HepG2 (cell line): ENCODE results near the gene JAK2.

Experiments used
- ATF3 ChIP-seq: sonication (generic); formaldehyde crosslinking; IDR thresholded peaks from 2 replicates; pipeline ENCODE4 v1.4.0; 2020; ENCODE audit warnings: missing genetic modification reagents
- BCLAF1 ChIP-seq: fragments of 450-650 bp; IDR thresholded peaks from 2 replicates; pipeline ENCODE4 v1.6.1; 2017; ENCODE audit warnings: mild to moderate bottlenecking
- CBFB ChIP-seq: sonication (generic); formaldehyde crosslinking; IDR thresholded peaks from 2 replicates; pipeline ENCODE4 v1.4.0; 2020; ENCODE audit warnings: missing genetic modification reagents
- MLX ChIP-seq: IDR thresholded peaks from 2 replicates; pipeline ENCODE4 v1.6.1; 2016
- PBX3 ChIP-seq: sonication (generic); formaldehyde crosslinking; IDR thresholded peaks from 2 replicates; pipeline ENCODE4 v1.8.1; 2023; ENCODE audit warnings: missing genetic modification reagents, inconsistent platforms, borderline replicate concordance
- SMC3 ChIP-seq: IDR thresholded peaks from 2 replicates; pipeline ENCODE4 v1.6.1; 2011; ENCODE audit warnings: low read length, improper control_type of control experiment
- TAF1 ChIP-seq: sonication (generic); formaldehyde crosslinking; IDR thresholded peaks from 2 replicates; pipeline ENCODE4 v1.4.0; 2020; ENCODE audit warnings: missing genetic modification reagents
- ZBTB21 ChIP-seq: sonication (generic); formaldehyde crosslinking; IDR thresholded peaks from 2 replicates; pipeline ENCODE4 v1.4.0; 2020; ENCODE audit warnings: missing genetic modification reagents
- ZBTB25 ChIP-seq: IDR thresholded peaks from 2 replicates; pipeline ENCODE4 v1.6.1; 2018; ENCODE audit warnings: missing genetic modification reagents
- ZIK1 ChIP-seq: sonication (generic); formaldehyde crosslinking; IDR thresholded peaks from 2 replicates; pipeline ENCODE4 v1.5.0; 2020; ENCODE audit warnings: mild to moderate bottlenecking, low read depth, missing genetic modification reagents, borderline replicate concordance
- ZNF251 ChIP-seq: sonication (generic); formaldehyde crosslinking; IDR thresholded peaks from 2 replicates; pipeline ENCODE4 v1.9.0; 2021; ENCODE audit warnings: mild to moderate bottlenecking, missing genetic modification reagents
- ZNF792 ChIP-seq: IDR thresholded peaks from 2 replicates; pipeline ENCODE4 v1.6.1; 2016

GRCh38 chr9:4937446-4937845 lies 47.6 kb upstream of the JAK2 start:
- TF ChIP-seq ZNF251 (CRISPR knock-in tag) (no peak), SMC3 (no peak), MLX (no peak), TAF1 (no peak), ZNF792 (no peak), CBFB (CRISPR knock-in tag) (no peak), PBX3 (no peak), BCLAF1 (no peak), ZBTB21 (CRISPR knock-in tag) (no peak), ZBTB25 (CRISPR knock-in tag) (no peak), ATF3 (no peak), ZIK1 (CRISPR knock-in tag) (no peak)
